Measurements from ENCODE around the gene TKTL1.
"Not testable (repeated sequence)": the region's sequence is repeated elsewhere in the genome, so short reads cannot be mapped to it uniquely, and the experiment has no call there.

- not testable (repeated sequence) for TF ChIP-seq EZH2, CTCF (IDR thresholded peaks at IDR 0.05)
These were observed 46.1 kb downstream of the TKTL1 start for GRCh38 chrX:154341399-154342298.

All from neural progenitor cell (in vitro differentiated cells).